Measurements from ENCODE around the gene TMEM253.

DNA sequence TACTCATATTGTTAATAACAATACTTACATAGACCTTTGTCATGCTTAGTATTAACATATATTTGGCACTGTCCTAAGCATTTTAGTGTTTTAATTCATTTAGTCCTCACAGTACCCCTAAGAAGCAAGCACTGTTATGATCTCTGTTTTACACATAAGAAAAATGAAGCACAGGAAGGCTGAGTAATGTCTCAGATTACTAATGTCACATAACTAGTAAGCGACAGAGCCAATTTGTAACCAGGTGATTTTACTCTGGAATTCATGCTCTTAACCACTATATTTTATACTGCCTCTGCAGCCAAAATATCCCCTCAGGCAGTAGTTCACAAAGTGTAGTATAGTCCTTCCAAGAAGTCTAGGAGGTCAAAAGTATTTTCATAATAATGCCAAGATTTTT lies 20.3 kb downstream of the TMEM253 start:
- TF ChIP-seq POLR2AphosphoS5 (IDR thresholded peaks at IDR 0.05; ENCODE audit: low read depth, low read length) (no peak), POLR2A (IDR thresholded peaks at IDR 0.05; ENCODE audit: low read depth, low read length) (no peak)
